Activated CD4-positive, alpha-beta T cell treated with anti-CD3 and anti-CD28 coated beads for 1 hour (primary cell): ENCODE results near the gene HLA-DOA.

ENCODE experiments used
- DNase-seq: peaks from one replicate; pipeline ENCODE4 v3.0.0-alpha.2; 2020

Gene HLA-DOA

GRCh38 chr6:33008944-33009861 is at the start of gene HLA-DOA:
HLA-DOA (minus strand) TSS chr6:33009591.
- DNase-seq, result no peak

- DNase-seq, result no peak
Measured at GRCh38 chr6:33057222-33058150, 48.1 kb upstream of the HLA-DOA start.

GRCh38 chr6:33053230-33053629 is 43.8 kb upstream of the HLA-DOA start:
- no peak for DNase-seq

- no peak for DNase-seq
Measured at GRCh38 chr6:33052627-33053026, 43.2 kb upstream of the HLA-DOA start.

- DNase-seq, result no peak
Measured at GRCh38 chr6:33050014-33050810, 40.8 kb upstream of the HLA-DOA start.

GRCh38 chr6:33049323-33050013 is 40.1 kb upstream of the HLA-DOA start:
- DNase-seq, result no peak

GRCh38 chr6:33040157-33040556 is 30.8 kb upstream of the HLA-DOA start:
- DNase-seq, result no peak

- DNase-seq, result no peak
Measured at GRCh38 chr6:33036535-33036934, 27.1 kb upstream of the HLA-DOA start.

GRCh38 chr6:33034554-33034953 is 25.2 kb upstream of the HLA-DOA start:
- DNase-seq, result no peak

- no peak for DNase-seq
Measured at GRCh38 chr6:33030245-33030644, 20.9 kb upstream of the HLA-DOA start.

- DNase-seq, result no peak
Measured at GRCh38 chr6:33029328-33030184, 20.2 kb upstream of the HLA-DOA start.

- DNase-seq, result no peak
Measured at GRCh38 chr6:33028220-33028849, 18.9 kb upstream of the HLA-DOA start.

- no peak for DNase-seq
Measured at GRCh38 chr6:33024521-33024920, 15.1 kb upstream of the HLA-DOA start.

GRCh38 chr6:33023536-33023935 is 14.1 kb upstream of the HLA-DOA start:
- no peak for DNase-seq

- DNase-seq, result no peak
Measured at GRCh38 chr6:33021917-33022316, 12.5 kb upstream of the HLA-DOA start.

- DNase-seq, result no peak
Measured at GRCh38 chr6:33019372-33019771, 10.0 kb upstream of the HLA-DOA start.

GRCh38 chr6:33018904-33019303 is 9.5 kb upstream of the HLA-DOA start:
- DNase-seq, result no peak

GRCh38 chr6:33018418-33018817 is 9.0 kb upstream of the HLA-DOA start:
- DNase-seq, result no peak

- DNase-seq, result no peak
Measured at GRCh38 chr6:33017694-33018353, 8.4 kb upstream of the HLA-DOA start.

- DNase-seq, result no peak
Measured at GRCh38 chr6:33017018-33017417, 7.6 kb upstream of the HLA-DOA start.
